ENCODE data around the gene CACNA1I. TPM values are rescaled to one million over a fixed set of nuclear protein-coding genes. Genes with fewer than 3 reads are reported as not detected.
"Not testable (repeated sequence)": the region's sequence is repeated elsewhere in the genome, so short reads cannot be mapped to it uniquely, and the experiment has no call there.

The CACNA1I gene
- total RNA-seq (0.17 and 0.25 TPM in 2 replicates), polyA plus RNA-seq (0.07 and 0.35 TPM in 2 replicates), polyA minus RNA-seq (0.17 and 1.2 TPM in 2 replicates)
- 0.02 TPM for total RNA-seq (2013)

- Histone ChIP-seq H3K4me1 (ENCODE audit: control insufficient read depth in 2 of 2, insufficient read depth in 2 of 2, low read length in 2 of 2) (peaks cover 9 to 10% of the 10 kb centered on the region in 2 donors), H3K4me2 (replicated peaks; ENCODE audit: low read depth, low read length, poor library complexity, severe bottlenecking) (no peak within 1 kb of the TSS), H3K27ac (ENCODE audit: low read length in 2 of 2) (no peak within 1 kb of the TSS), H3K27me3 (replicated peaks in 1 of 4; ENCODE audit: control extremely low read depth in 1 of 4, control insufficient read depth in 3 of 4, insufficient read depth in 4 of 4, low read length in 3 of 4) (peaks cover 0 to 3% (median 2%) of the 10 kb centered on the region in 4 experiments), H3K4me3 (ENCODE audit: control extremely low read depth in 1 of 5, extremely low read depth in 1 of 5, insufficient read depth in 1 of 5, low read depth in 2 of 5, low read length in 4 of 5) (no peak within 1 kb of the TSS), H3K36me3 (replicated peaks in 1 of 2; ENCODE audit: control extremely low read depth in 1 of 2, control insufficient read depth in 1 of 2, extremely low read depth in 1 of 2, insufficient read depth in 2 of 2, low read length in 1 of 2) (no peaks in the 10 kb centered on the region), H3K9me3 (ENCODE audit: control extremely low read depth in 1 of 3, control insufficient read depth in 2 of 3, insufficient read depth in 1 of 3, low read length in 2 of 3) (no peaks in the 10 kb centered on the region), H4K20me1 (ENCODE audit: control insufficient read depth, insufficient read depth, low read length, poor library complexity, severe bottlenecking) (no peaks in the 10 kb centered on the region), H3K9ac (ENCODE audit: low read length) (no peak within 1 kb of the TSS), H3K79me2 (ENCODE audit: control insufficient read depth, insufficient read depth, low read length) (no peaks in the 10 kb centered on the region), H2AFZ (ENCODE audit: insufficient read depth, low read depth, low read length, poor library complexity, severe bottlenecking) (no peak within 1 kb of the TSS)
- H3K9me3 Mint-ChIP-seq (ENCODE audit: insufficient read depth) = peaks cover 2% of the 10 kb centered on the region
- ChIA-PET CTCF (no interaction called here), POLR2A (no interaction called here)
- no peak within 1 kb of the TSS for H3K27ac Mint-ChIP-seq
- 88% methylated on average over 14 of the region's 14 CpGs for WGBS (ENCODE audit: insufficient coverage)
- no peak for ATAC-seq (ENCODE audit: low read depth)
- DNase-seq = no peak
- intact Hi-C loops (cut with micrococcal nuclease) = no loop called here
- H3K4me1 Mint-ChIP-seq = peaks cover 16% of the 10 kb centered on the region
- no peak within 1 kb of the TSS for H3K4me3 Mint-ChIP-seq
- H3K27me3 Mint-ChIP-seq = peaks cover 7% of the 10 kb centered on the region
- no peak for TF ChIP-seq EZH2 (IDR thresholded peaks at IDR 0.05; ENCODE audit: borderline replicate concordance, insufficient read depth, low read depth, low read length, poor library complexity, severe bottlenecking)
- TF ChIP-seq CTCF (IDR thresholded peaks at IDR 0.05) = no peak
Observed at GRCh38 chr22:39570665-39571064, at the start of gene CACNA1I. TSS of gene CACNA1I (plus strand) at chr22:39570753. CDS start at chr22:39570753, 0 bp downstream.

GRCh38 chr22:39521106-39521885 lies 49.3 kb upstream of the CACNA1I start:
- Histone ChIP-seq H3K9ac (ENCODE audit: low read length) (peak overlapping the region; percentile 100), H3K4me2 (replicated peaks; ENCODE audit: low read depth, low read length, poor library complexity, severe bottlenecking) (peak overlapping the region; percentile 93), H2AFZ (ENCODE audit: insufficient read depth, low read depth, low read length, poor library complexity, severe bottlenecking) (peak overlapping the region; percentile 91), H4K20me1 (ENCODE audit: control insufficient read depth, insufficient read depth, low read length, poor library complexity, severe bottlenecking) (peaks cover 57% of the 10 kb centered on the region), H3K27ac (ENCODE audit: low read length in 2 of 2) (peak overlapping the region; percentile 29 to 95), H3K4me1 (ENCODE audit: control insufficient read depth in 2 of 2, insufficient read depth in 2 of 2, low read length in 2 of 2) (peaks cover 31 to 54% of the 10 kb centered on the region in 2 donors), H3K79me2 (ENCODE audit: control insufficient read depth, insufficient read depth, low read length) (peaks cover 67% of the 10 kb centered on the region), H3K36me3 (replicated peaks in 1 of 2; ENCODE audit: control extremely low read depth in 1 of 2, control insufficient read depth in 1 of 2, extremely low read depth in 1 of 2, insufficient read depth in 2 of 2, low read length in 1 of 2) (peaks cover 0 to 42% of the 10 kb centered on the region in 2 experiments), H3K4me3 (ENCODE audit: control extremely low read depth in 1 of 5, extremely low read depth in 1 of 5, insufficient read depth in 1 of 5, low read depth in 2 of 5, low read length in 4 of 5) (peak overlapping the region; percentile 67 to 100 (median 99))
- DNase-seq = peak; percentile 85
- intact Hi-C loops (cut with micrococcal nuclease) = loop anchor here (2.0 to 10.0 kb wide), 2 partner anchors 74 to 646 kb away; partner anchors contain the start of gene CBX6
- peaks cover 59% of the 10 kb centered on the region for H3K4me1 Mint-ChIP-seq
- ATAC-seq (ENCODE audit: low read depth); H3K27me3 Mint-ChIP-seq; H3K9me3 ChIP-seq (ENCODE audit: control extremely low read depth in 1 of 3, control insufficient read depth in 2 of 3, insufficient read depth in 1 of 3, low read length in 2 of 3); H3K9me3 Mint-ChIP-seq (ENCODE audit: insufficient read depth); H3K27me3 ChIP-seq (replicated peaks in 1 of 4; ENCODE audit: control extremely low read depth in 1 of 4, control insufficient read depth in 3 of 4, insufficient read depth in 4 of 4, low read length in 3 of 4): not testable (repeated sequence)
- peak overlapping the region; percentile 94 for H3K4me3 Mint-ChIP-seq
- H3K27ac Mint-ChIP-seq = peak overlapping the region; percentile 98
- ChIA-PET POLR2A (interaction anchor here (0.7 to 2.5 kb wide), 8 partner anchors 10 to 1765 kb away, joined by 5 to 57 read pairs (median 18); partner anchors contain the start of genes MIEF1, RPL3 and RPS19BP1), CTCF (interaction anchor here (0.6 to 2.6 kb wide), 7 partner anchors 9 to 122 kb away, joined by 3 to 54 read pairs (median 4); partner anchors contain the start of gene TAB1)
- WGBS (ENCODE audit: insufficient coverage) = 0% methylated on average over 17 of the region's 28 CpGs

GRCh38 chr22:39522091-39522490 lies 48.5 kb upstream of the CACNA1I start:
- H3K4me1 Mint-ChIP-seq = peaks cover 63% of the 10 kb centered on the region
- CTCF ChIA-PET = interaction anchor here (0.7 to 2.6 kb wide), 6 partner anchors 8 to 205 kb away, joined by 4 to 54 read pairs (median 4); partner anchors contain the start of gene RPL3
- Histone ChIP-seq H3K36me3 (replicated peaks in 1 of 2; ENCODE audit: control extremely low read depth in 1 of 2, control insufficient read depth in 1 of 2, extremely low read depth in 1 of 2, insufficient read depth in 2 of 2, low read length in 1 of 2) (peaks cover 0 to 42% of the 10 kb centered on the region in 2 experiments), H3K79me2 (ENCODE audit: control insufficient read depth, insufficient read depth, low read length) (peaks cover 67% of the 10 kb centered on the region), H3K4me1 (ENCODE audit: control insufficient read depth in 2 of 2, insufficient read depth in 2 of 2, low read length in 2 of 2) (peaks cover 37 to 61% of the 10 kb centered on the region in 2 donors), H3K4me2 (replicated peaks; ENCODE audit: low read depth, low read length, poor library complexity, severe bottlenecking) (peak overlapping the region; percentile 93), H4K20me1 (ENCODE audit: control insufficient read depth, insufficient read depth, low read length, poor library complexity, severe bottlenecking) (peaks cover 57% of the 10 kb centered on the region), H3K4me3 (ENCODE audit: control extremely low read depth in 1 of 5, extremely low read depth in 1 of 5, insufficient read depth in 1 of 5, low read depth in 2 of 5, low read length in 4 of 5) (peak overlapping the region in 3 of 5 experiments; percentile 82 to 100 (median 99)), H3K9ac (ENCODE audit: low read length) (peak overlapping the region; percentile 100), H3K27ac (ENCODE audit: low read length in 2 of 2) (peak overlapping the region in 1 of 2 donors; percentile 95)
- WGBS (ENCODE audit: insufficient coverage) = no CpG with 5 or more reads among the region's 5 CpGs
- not testable (repeated sequence) for H2AFZ ChIP-seq (ENCODE audit: insufficient read depth, low read depth, low read length, poor library complexity, severe bottlenecking); ATAC-seq (ENCODE audit: low read depth); H3K9me3 ChIP-seq (ENCODE audit: control extremely low read depth in 1 of 3, control insufficient read depth in 2 of 3, insufficient read depth in 1 of 3, low read length in 2 of 3); H3K27me3 ChIP-seq (replicated peaks in 1 of 4; ENCODE audit: control extremely low read depth in 1 of 4, control insufficient read depth in 3 of 4, insufficient read depth in 4 of 4, low read length in 3 of 4); H3K27me3 Mint-ChIP-seq; H3K9me3 Mint-ChIP-seq (ENCODE audit: insufficient read depth); DNase-seq
- peak overlapping the region; percentile 98 for H3K27ac Mint-ChIP-seq
- H3K4me3 Mint-ChIP-seq = peak overlapping the region; percentile 94
- POLR2A ChIA-PET = interaction anchor here (0.7 to 2.5 kb wide), 2 partner anchors 203 to 1764 kb away, joined by 8 to 30 read pairs; partner anchors contain the start of gene RPL3
- intact Hi-C loops (cut with micrococcal nuclease) = loop anchor here (10.0 kb wide), 1 partner anchor 647 kb away; the partner anchor contains the start of gene CBX6

Measured in B cell (primary cell).